Measurements from ENCODE around the gene MAPK1IP1L. TPM values are rescaled to one million over a fixed set of nuclear protein-coding genes. Genes with fewer than 3 reads are reported as not detected.
"Not testable (repeated sequence)": the region's sequence is repeated elsewhere in the genome, so short reads cannot be mapped to it uniquely, and the experiment has no call there.

Gene MAPK1IP1L
- total and polyA plus RNA-seq, 7 experiments from 2014 or later = 63.1 to 143 (median 79.7) TPM

GRCh38 chr14:55026441-55026792, 25.0 kb upstream of the MAPK1IP1L start:
- ATAC-seq (no peak), DNase-seq (no peak)
- Histone ChIP-seq H3K4me3 (ENCODE audit: low read length) (peak overlapping the region; percentile 87), H3K27me3 (ENCODE audit: control insufficient read depth in 2 of 2, insufficient read depth in 2 of 2, low read length in 2 of 2) (no peaks in the 10 kb centered on the region), H3K36me3 (ENCODE audit: control insufficient read depth in 2 of 3, insufficient read depth in 3 of 3, low read length in 3 of 3) (no peaks in the 10 kb centered on the region), H3K9me3 (ENCODE audit: control insufficient read depth in 2 of 3, low read length in 3 of 3) (no peaks in the 10 kb centered on the region), H3K27ac (ENCODE audit: low read depth, low read length) (peak overlapping the region; percentile 86), H3K4me1 (ENCODE audit: control insufficient read depth in 2 of 2, insufficient read depth in 2 of 2, low read length in 2 of 2) (peaks cover 12 to 31% of the 10 kb centered on the region in 2 donors)
- H3K4me1 Mint-ChIP-seq = peaks cover 27 to 57% (median 53%) of the 10 kb centered on the region in 7 donors
- peaks cover 0 to 12% (median 3%) of the 10 kb centered on the region in 5 donors for H3K36me3 Mint-ChIP-seq
- H3K4me3 Mint-ChIP-seq = peak overlapping the region; percentile 84 to 96 (median 93)
- ChIA-PET CTCF (interaction anchor here (0.8 to 2.9 kb wide), 2 partner anchors 25 to 145 kb away, joined by 3 to 13 read pairs; partner anchors contain the start of gene MAPK1IP1L), POLR2A (interaction anchor here (0.8 to 6.2 kb wide), 5 partner anchors 18 to 125 kb away, joined by 3 to 37 read pairs (median 4); partner anchors contain the start of gene MAPK1IP1L)
- H3K9me3 Mint-ChIP-seq = no peaks in the 10 kb centered on the region
- peak overlapping the region; percentile 68 to 96 (median 91) for H3K27ac Mint-ChIP-seq
- H3K27me3 Mint-ChIP-seq = no peaks in the 10 kb centered on the region
- intact Hi-C loops (cut with micrococcal nuclease) = loop anchor here (2.0 to 10.0 kb wide), 6 partner anchors 164 to 1088 kb away; partner anchors contain the start of genes CDKN3 (in 1 of the 2), CNIH1 (in 1 of the 2), DLGAP5 (in 1 of the 2) and KTN1 (in 1 of the 2)

- H3K4me3 ChIP-seq (ENCODE audit: low read length) = peak within 1 kb of the TSS; percentile 87
- no peaks in the 10 kb centered on the region for H3K36me3 ChIP-seq (ENCODE audit: control insufficient read depth in 2 of 3, insufficient read depth in 3 of 3, low read length in 3 of 3)
- peak within 1 kb of the TSS; percentile 86 for H3K27ac ChIP-seq (ENCODE audit: low read depth, low read length)
- peaks cover 0 to 12% (median 4%) of the 10 kb centered on the region in 5 donors for H3K36me3 Mint-ChIP-seq
- H3K9me3 ChIP-seq (ENCODE audit: control insufficient read depth in 2 of 3, low read length in 3 of 3) = no peaks in the 10 kb centered on the region
- no peaks in the 10 kb centered on the region for H3K27me3 ChIP-seq (ENCODE audit: control insufficient read depth in 2 of 2, insufficient read depth in 2 of 2, low read length in 2 of 2)
- H3K27ac Mint-ChIP-seq = peak within 1 kb of the TSS; percentile 68 to 96 (median 92)
- CTCF ChIA-PET = interaction anchor here (0.6 to 2.9 kb wide), 4 partner anchors 9 to 570 kb away, joined by 3 to 13 read pairs (median 3); partner anchors contain the start of gene MAPK1IP1L
- ATAC-seq = peak; percentile 97
- intact Hi-C loops (cut with micrococcal nuclease) = loop anchor here (1.0 to 10.0 kb wide), 18 partner anchors 15 to 1088 kb away; partner anchors contain the start of genes CNIH1 (in 2 of the 2), DLGAP5 (in 2 of the 2), GCH1 (in 2 of the 2) and CDKN3 (in 1 of the 2)
- H3K9me3 Mint-ChIP-seq = no peaks in the 10 kb centered on the region
- peak; percentile 93 to 100 (median 96) for DNase-seq
- peaks cover 12 to 31% of the 10 kb centered on the region in 2 donors for H3K4me1 ChIP-seq (ENCODE audit: control insufficient read depth in 2 of 2, insufficient read depth in 2 of 2, low read length in 2 of 2)
- H3K4me3 Mint-ChIP-seq = peak within 1 kb of the TSS; percentile 84 to 96 (median 93)
- H3K27me3 Mint-ChIP-seq = no peaks in the 10 kb centered on the region
- peaks cover 26 to 59% (median 53%) of the 10 kb centered on the region in 7 donors for H3K4me1 Mint-ChIP-seq
- POLR2A ChIA-PET = interaction anchor here (0.6 to 6.2 kb wide), 7 partner anchors 18 to 1552 kb away, joined by 3 to 37 read pairs (median 4); partner anchors contain the start of genes MAPK1IP1L and TMEM260
Measured at GRCh38 chr14:55026793-55027561, 24.5 kb upstream of the MAPK1IP1L start, which contains the start of the genes SOCS4 and WDHD1. SOCS4 (plus strand) TSS chr14:55027236; CDS start chr14:55043042, 15,806 bp downstream. WDHD1 (minus strand) TSS chr14:55027099; CDS start chr14:55026787, 312 bp downstream.

- Mint-ChIP-seq H3K27ac (peak overlapping the region; percentile 68 to 96 (median 92)), H3K27me3 (no peaks in the 10 kb centered on the region), H3K9me3 (no peaks in the 10 kb centered on the region), H3K36me3 (peaks cover 0 to 12% (median 4%) of the 10 kb centered on the region in 5 donors), H3K4me3 (peak overlapping the region; percentile 84 to 96 (median 93)), H3K4me1 (peaks cover 29 to 59% (median 54%) of the 10 kb centered on the region in 7 donors)
- ATAC-seq = no peak
- Histone ChIP-seq H3K4me3 (ENCODE audit: low read length) (peak overlapping the region; percentile 87), H3K36me3 (ENCODE audit: control insufficient read depth in 2 of 3, insufficient read depth in 3 of 3, low read length in 3 of 3) (no peaks in the 10 kb centered on the region), H3K9me3 (ENCODE audit: control insufficient read depth in 2 of 3, low read length in 3 of 3) (no peaks in the 10 kb centered on the region), H3K27me3 (ENCODE audit: control insufficient read depth in 2 of 2, insufficient read depth in 2 of 2, low read length in 2 of 2) (no peaks in the 10 kb centered on the region), H3K27ac (ENCODE audit: low read depth, low read length) (no peak overlapping the region), H3K4me1 (ENCODE audit: control insufficient read depth in 2 of 2, insufficient read depth in 2 of 2, low read length in 2 of 2) (peaks cover 12 to 31% of the 10 kb centered on the region in 2 donors)
- intact Hi-C loops (cut with micrococcal nuclease) = loop anchor here in 1 of 2 donors (10.0 kb wide), 3 partner anchors 327 to 1087 kb away; partner anchors contain the start of genes KTN1 and PELI2
- CTCF ChIA-PET = interaction anchor here (0.7 to 2.9 kb wide), 3 partner anchors 23 to 392 kb away, joined by 4 to 13 read pairs (median 4); partner anchors contain the start of gene MAPK1IP1L
- DNase-seq = no peak
- POLR2A ChIA-PET = interaction anchor here (0.9 to 6.2 kb wide), 3 partner anchors 20 to 25 kb away, joined by 3 to 37 read pairs (median 3); partner anchors contain the start of gene MAPK1IP1L
Measured at GRCh38 chr14:55028066-55028465, 23.4 kb upstream of the MAPK1IP1L start.

- POLR2A ChIA-PET = interaction anchor here (0.9 to 6.2 kb wide), 3 partner anchors 19 to 26 kb away, joined by 3 to 37 read pairs (median 3); partner anchors contain the start of gene MAPK1IP1L
- intact Hi-C loops (cut with micrococcal nuclease) = loop anchor here in 1 of 2 donors (10.0 kb wide), 3 partner anchors 326 to 1086 kb away; partner anchors contain the start of genes KTN1 and PELI2
- no peak overlapping the region for H3K27ac ChIP-seq (ENCODE audit: low read depth, low read length)
Measured at GRCh38 chr14:55028476-55028875, 23.0 kb upstream of the MAPK1IP1L start.

GRCh38 chr14:55031190-55031589, 20.3 kb upstream of the MAPK1IP1L start:
- H3K4me3 Mint-ChIP-seq = no peak overlapping the region
- Histone ChIP-seq H3K4me3 (ENCODE audit: low read length) (no peak overlapping the region), H3K27me3 (ENCODE audit: control insufficient read depth in 2 of 2, insufficient read depth in 2 of 2, low read length in 2 of 2) (no peaks in the 10 kb centered on the region), H3K36me3 (ENCODE audit: control insufficient read depth in 2 of 3, insufficient read depth in 3 of 3, low read length in 3 of 3) (peaks cover 0 to 12% (median 0%) of the 10 kb centered on the region in 3 experiments), H3K27ac (ENCODE audit: low read depth, low read length) (no peak overlapping the region), H3K9me3 (ENCODE audit: control insufficient read depth in 2 of 3, low read length in 3 of 3) (no peaks in the 10 kb centered on the region), H3K4me1 (ENCODE audit: control insufficient read depth in 2 of 2, insufficient read depth in 2 of 2, low read length in 2 of 2) (peaks cover 10 to 26% of the 10 kb centered on the region in 2 donors)
- no peaks in the 10 kb centered on the region for H3K27me3 Mint-ChIP-seq
- no peak for ATAC-seq
- H3K4me1 Mint-ChIP-seq = peaks cover 24 to 49% (median 45%) of the 10 kb centered on the region in 7 donors
- peak overlapping the region in 1 of 9 donors; percentile 48 for H3K27ac Mint-ChIP-seq
- no peak for DNase-seq
- H3K36me3 Mint-ChIP-seq = peaks cover 0 to 15% (median 10%) of the 10 kb centered on the region in 5 donors
- H3K9me3 Mint-ChIP-seq = no peaks in the 10 kb centered on the region
- ChIA-PET CTCF (interaction anchor here (1.3 kb wide), 1 partner anchor 28 kb away, joined by 3 read pairs; no protein-coding TSS in a partner anchor), POLR2A (interaction anchor here (6.2 kb wide), 1 partner anchor 20 kb away, joined by 37 read pairs; the partner anchor contains the start of gene MAPK1IP1L)
- intact Hi-C loops (cut with micrococcal nuclease) = no loop called here

More at GRCh38 chr14:55028476-55028875, 23.0 kb upstream of the MAPK1IP1L start:
- peaks cover 0 to 11% (median 4%) of the 10 kb centered on the region in 5 donors for H3K36me3 Mint-ChIP-seq
- Histone ChIP-seq H3K36me3 (ENCODE audit: control insufficient read depth in 2 of 3, insufficient read depth in 3 of 3, low read length in 3 of 3) (no peaks in the 10 kb centered on the region), H3K9me3 (ENCODE audit: control insufficient read depth in 2 of 3, low read length in 3 of 3) (no peaks in the 10 kb centered on the region), H3K27me3 (ENCODE audit: control insufficient read depth in 2 of 2, insufficient read depth in 2 of 2, low read length in 2 of 2) (no peaks in the 10 kb centered on the region), H3K4me3 (ENCODE audit: low read length) (no peak overlapping the region), H3K4me1 (ENCODE audit: control insufficient read depth in 2 of 2, insufficient read depth in 2 of 2, low read length in 2 of 2) (peaks cover 12 to 31% of the 10 kb centered on the region in 2 donors)
- H3K9me3 Mint-ChIP-seq = no peaks in the 10 kb centered on the region
- peak overlapping the region in 4 of 9 donors; percentile 56 to 96 (median 88) for H3K27ac Mint-ChIP-seq
- DNase-seq (no peak), ATAC-seq (no peak)
- H3K4me3 Mint-ChIP-seq = peak overlapping the region; percentile 84 to 96 (median 93)
- H3K27me3 Mint-ChIP-seq = no peaks in the 10 kb centered on the region
- CTCF ChIA-PET = interaction anchor here (0.7 to 2.9 kb wide), 3 partner anchors 23 to 393 kb away, joined by 4 to 13 read pairs (median 4); partner anchors contain the start of gene MAPK1IP1L
- peaks cover 29 to 59% (median 53%) of the 10 kb centered on the region in 7 donors for H3K4me1 Mint-ChIP-seq

GRCh38 chr14:55037995-55038394, 13.5 kb upstream of the MAPK1IP1L start:
- POLR2A ChIA-PET; H3K27ac ChIP-seq (ENCODE audit: low read depth, low read length); H3K27me3 ChIP-seq (ENCODE audit: control insufficient read depth in 2 of 2, insufficient read depth in 2 of 2, low read length in 2 of 2); H3K4me3 ChIP-seq (ENCODE audit: low read length); H3K27me3 Mint-ChIP-seq; ATAC-seq; H3K4me3 Mint-ChIP-seq; H3K9me3 Mint-ChIP-seq; intact Hi-C loops (cut with micrococcal nuclease); DNase-seq; H3K4me1 ChIP-seq (ENCODE audit: control insufficient read depth in 2 of 2, insufficient read depth in 2 of 2, low read length in 2 of 2); H3K9me3 ChIP-seq (ENCODE audit: control insufficient read depth in 2 of 3, low read length in 3 of 3); H3K4me1 Mint-ChIP-seq: not testable (repeated sequence)
- H3K36me3 Mint-ChIP-seq = peaks cover 10 to 36% (median 33%) of the 10 kb centered on the region in 5 donors
- peaks cover under 1 to 21% (median 3%) of the 10 kb centered on the region in 3 experiments for H3K36me3 ChIP-seq (ENCODE audit: control insufficient read depth in 2 of 3, insufficient read depth in 3 of 3, low read length in 3 of 3)
- H3K27ac Mint-ChIP-seq = peak overlapping the region in 1 of 9 donors; percentile 9
- CTCF ChIA-PET = interaction anchor here (0.8 kb wide), 1 partner anchor 13 kb away, joined by 3 read pairs; no protein-coding TSS in a partner anchor
